Left lung (tissue), 10 donors: ENCODE measurements around the gene PFKFB2. TPM values are rescaled to one million over a fixed set of nuclear protein-coding genes. Genes with fewer than 3 reads are reported as not detected.

Source experiments
- ATAC-seq: fragments of 200-7000 bp; cut with Tn5 transposase; one replicate; pipeline ENCODE4 v1.9.1; 2020; ENCODE audit warnings: moderate library complexity
- DNase-seq, 4 donors: peaks; one replicate each; pipeline ENCODE4 v3.0.0-alpha.2; 2013 to 2020
- H3K27ac ChIP-seq, 2 donors: fragments of 200-600 bp; sonication (generic) in 1 of 2; one replicate each; pipeline versions ENCODE4 v1.5.0 to v1.8.0; 2020 to 2021
- H3K27me3 ChIP-seq, 2 donors: fragments of 200-600 bp; sonication (generic) in 1 of 2; one replicate each; pipeline versions ENCODE4 v1.5.0 to v1.8.0; 2020 to 2021
- H3K36me3 ChIP-seq, 2 donors: fragments of 200-600 bp; sonication (generic) in 1 of 2; one replicate each; pipeline versions ENCODE4 v1.5.0 to v1.8.0; 2020 to 2021
- H3K4me1 ChIP-seq, 2 donors: fragments of 200-600 bp; one replicate each; pipeline ENCODE4 v1.8.0; 2021
- H3K4me3 ChIP-seq, 2 donors: fragments of 200-600 bp; sonication (generic) in 1 of 2; one replicate each; pipeline versions ENCODE4 v1.5.0 to v1.8.0; 2020 to 2021; ENCODE audit warnings: mild to moderate bottlenecking in 1 of 2
- H3K9me3 ChIP-seq, 2 donors: fragments of 200-600 bp; sonication (generic) in 1 of 2; one replicate each; pipeline versions ENCODE4 v1.5.0 to v1.8.0; 2020 to 2021
- intact Hi-C, 2 donors: fragments of 100-400 bp; cut with DNase I; formaldehyde crosslinking; loops; one replicate each; pipeline versions ENCODE4 v1.11.2 to v1.14.2; 2022
- polyA plus RNA-seq, 6 donors: library from polyadenylated mRNA; unstranded; fragments of 120-200 nt; gene quantifications; one replicate each; pipeline ENCODE4 v1.2.1, GENCODE V29; 2013; ENCODE audit not compliant: insufficient read length in 6 of 6
- total RNA-seq, 2 donors: library from RNA; stranded (reverse); fragmentation: NEBNext Ultra II Directional; extraction: Animal tissue kit (Norgen Biotek cat#: 25700); gene quantifications; one replicate each; pipeline ENCODE4 v1.2.1, GENCODE V29; 2021
- TF ChIP-seq, protein P1 (sequence below), 2 donors: fragments of 200-600 bp; sonication (generic) in 1 of 2; IDR thresholded peaks; one replicate each; pipeline versions ENCODE4 v1.5.0 to v1.8.0; 2021; ENCODE audit warnings: antibody characterized with exemption in 2 of 2
- donor health status: DM: no; HTN: yes; CAD: no.
- donor health status: DM: no; HTN: no; CAD: no.

PFKFB2 gene
- total and polyA plus RNA-seq, 8 donors, result 13.4 to 63.8 (median 17.2) TPM

DNA sequence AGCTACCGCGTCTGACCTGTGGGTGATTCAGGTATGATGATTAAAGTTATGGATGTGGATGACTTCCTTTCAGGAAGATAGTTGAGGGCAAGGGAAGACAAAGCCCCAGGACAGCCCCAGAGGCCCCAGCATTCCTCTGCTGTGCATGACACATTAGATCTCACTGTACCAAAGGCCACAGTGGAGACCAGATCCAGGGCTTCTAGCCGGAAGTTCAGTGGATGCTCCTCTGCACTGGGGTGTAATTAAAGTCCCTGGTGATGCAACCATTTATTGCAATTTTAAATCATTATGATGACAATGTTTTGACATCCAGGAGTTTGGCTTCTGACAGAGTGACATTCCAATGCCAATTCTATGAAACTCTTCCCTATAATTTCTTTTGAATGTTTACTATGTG, 55.9 kb downstream of the PFKFB2 start:
- ATAC-seq, result no peak
- H3K27ac ChIP-seq, result no peak overlapping the region
- H3K27me3 ChIP-seq, result no peaks in the 10 kb centered on the region
- H3K4me1 ChIP-seq, result peaks cover 0 to 4% of the 10 kb centered on the region in 2 donors
- no peak overlapping the region for H3K4me3 ChIP-seq
- H3K9me3 ChIP-seq, result no peaks in the 10 kb centered on the region
- H3K36me3 ChIP-seq, result no peaks in the 10 kb centered on the region
- TF ChIP-seq, protein P1, sequence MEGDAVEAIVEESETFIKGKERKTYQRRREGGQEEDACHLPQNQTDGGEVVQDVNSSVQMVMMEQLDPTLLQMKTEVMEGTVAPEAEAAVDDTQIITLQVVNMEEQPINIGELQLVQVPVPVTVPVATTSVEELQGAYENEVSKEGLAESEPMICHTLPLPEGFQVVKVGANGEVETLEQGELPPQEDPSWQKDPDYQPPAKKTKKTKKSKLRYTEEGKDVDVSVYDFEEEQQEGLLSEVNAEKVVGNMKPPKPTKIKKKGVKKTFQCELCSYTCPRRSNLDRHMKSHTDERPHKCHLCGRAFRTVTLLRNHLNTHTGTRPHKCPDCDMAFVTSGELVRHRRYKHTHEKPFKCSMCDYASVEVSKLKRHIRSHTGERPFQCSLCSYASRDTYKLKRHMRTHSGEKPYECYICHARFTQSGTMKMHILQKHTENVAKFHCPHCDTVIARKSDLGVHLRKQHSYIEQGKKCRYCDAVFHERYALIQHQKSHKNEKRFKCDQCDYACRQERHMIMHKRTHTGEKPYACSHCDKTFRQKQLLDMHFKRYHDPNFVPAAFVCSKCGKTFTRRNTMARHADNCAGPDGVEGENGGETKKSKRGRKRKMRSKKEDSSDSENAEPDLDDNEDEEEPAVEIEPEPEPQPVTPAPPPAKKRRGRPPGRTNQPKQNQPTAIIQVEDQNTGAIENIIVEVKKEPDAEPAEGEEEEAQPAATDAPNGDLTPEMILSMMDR (IDR thresholded peaks at IDR 0.05), result no peak
- intact Hi-C loops, result no loop called here
- no peak for DNase-seq

- no peaks in the 10 kb centered on the region for H3K36me3 ChIP-seq
- TF ChIP-seq, protein P1 (IDR thresholded peaks at IDR 0.05), result no peak
- no peak overlapping the region for H3K27ac ChIP-seq
- no peaks in the 10 kb centered on the region for H3K4me1 ChIP-seq
- H3K9me3 ChIP-seq, result no peaks in the 10 kb centered on the region
- no peaks in the 10 kb centered on the region for H3K27me3 ChIP-seq
- intact Hi-C loops, result no loop called here
- ATAC-seq, result no peak
- DNase-seq, result no peak
- no peak overlapping the region for H3K4me3 ChIP-seq
Observed at GRCh38 chr1:207112616-207113296, 59.7 kb downstream of the PFKFB2 start.

DNA sequence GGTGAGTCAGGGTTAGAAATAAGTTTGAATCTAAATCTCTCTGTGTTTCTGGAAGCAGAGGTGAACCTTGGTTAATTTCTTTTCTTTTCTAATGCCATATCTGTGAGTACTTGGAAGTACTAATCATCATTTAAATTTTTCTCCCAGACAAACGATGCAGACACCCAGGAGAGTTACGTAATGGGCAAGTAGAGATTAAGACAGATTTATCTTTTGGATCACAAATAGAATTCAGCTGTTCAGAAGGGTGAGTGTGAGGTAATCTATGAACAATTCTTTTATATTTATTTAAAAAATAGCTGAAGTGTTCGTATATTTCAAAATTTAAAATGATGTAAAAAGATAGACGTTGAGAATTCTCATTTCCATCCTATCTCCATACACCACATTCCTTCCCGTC, 62.2 kb downstream of the PFKFB2 start:
- intact Hi-C loops, result no loop called here
- DNase-seq, result no peak
- ATAC-seq, result no peak
- no peak overlapping the region for H3K27ac ChIP-seq
- H3K9me3 ChIP-seq, result no peaks in the 10 kb centered on the region
- TF ChIP-seq, protein P1 (IDR thresholded peaks at IDR 0.05), result no peak
- H3K27me3 ChIP-seq, result no peaks in the 10 kb centered on the region
- no peaks in the 10 kb centered on the region for H3K36me3 ChIP-seq
- no peaks in the 10 kb centered on the region for H3K4me1 ChIP-seq
- no peak overlapping the region for H3K4me3 ChIP-seq

- DNase-seq (no peak), ATAC-seq (no peak)
- Histone ChIP-seq H3K27ac (no peak overlapping the region), H3K4me1 (no peaks in the 10 kb centered on the region), H3K4me3 (no peak overlapping the region), H3K36me3 (no peaks in the 10 kb centered on the region), H3K9me3 (peaks cover 0 to 18% of the 10 kb centered on the region in 2 donors), H3K27me3 (no peaks in the 10 kb centered on the region)
- TF ChIP-seq, protein P1 (IDR thresholded peaks at IDR 0.05), result no peak
- intact Hi-C loops, result no loop called here
Observed at GRCh38 chr1:207124389-207124788, 71.3 kb downstream of the PFKFB2 start.

- no peak overlapping the region for H3K4me3 ChIP-seq
- H3K4me1 ChIP-seq, result no peaks in the 10 kb centered on the region
- DNase-seq (no peak), ATAC-seq (no peak)
- H3K36me3 ChIP-seq, result no peaks in the 10 kb centered on the region
- intact Hi-C loops, result no loop called here
- no peak overlapping the region for H3K27ac ChIP-seq
- H3K27me3 ChIP-seq, result no peaks in the 10 kb centered on the region
- TF ChIP-seq, protein P1 (IDR thresholded peaks at IDR 0.05), result no peak
- H3K9me3 ChIP-seq, result peaks cover 0 to 31% of the 10 kb centered on the region in 2 donors
Observed at GRCh38 chr1:207128336-207128921, 75.4 kb downstream of the PFKFB2 start.
